ENCODE data around the gene TNF. TPM values are rescaled to one million over a fixed set of nuclear protein-coding genes. Genes with fewer than 3 reads are reported as not detected.

TNF gene
- total and polyA plus RNA-seq, 2 of the 13 experiments (the other 11 are each of a cell fraction or from before 2014, with no cell fraction given): not detected

GRCh38 chr6:31580807-31581433 is 5.6 kb downstream of the TNF start (continued):
- TF ChIP-seq ZNF512 (CRISPR knock-in tag; IDR thresholded peaks at IDR 0.05) (no peak), GLMP (CRISPR knock-in tag; IDR thresholded peaks at IDR 0.05; ENCODE audit: borderline replicate concordance) (no peak), ZNF18 (CRISPR knock-in tag; IDR thresholded peaks at IDR 0.05; ENCODE audit: insufficient replicate concordance) (no peak), SAFB2 (CRISPR knock-in tag; IDR thresholded peaks at IDR 0.05; ENCODE audit: borderline replicate concordance, low read depth) (peak; percentile 74; the same call in 1 of the 2 replicates), REXO4 (CRISPR knock-in tag; IDR thresholded peaks at IDR 0.05; ENCODE audit: borderline replicate concordance) (no peak), TEAD2 (CRISPR knock-in tag; IDR thresholded peaks at IDR 0.05) (peak; percentile 71; the same call in 1 of the 2 replicates), THAP11 (CRISPR knock-in tag; IDR thresholded peaks at IDR 0.05) (peak; percentile 73), ZNF589 (CRISPR knock-in tag; conservative IDR thresholded peaks at IDR 0.05) (0 out of 2 replicates have a peak, but pooled peaks have one; percentile 60), BHLHE40 (IDR thresholded peaks at IDR 0.05; ENCODE audit: low read length) (no peak), ZNF543 (CRISPR knock-in tag; IDR thresholded peaks at IDR 0.05) (peak; percentile 27; the same call in 1 of the 2 replicates), NFATC3 (CRISPR knock-in tag; IDR thresholded peaks at IDR 0.05) (no peak), HINFP (CRISPR knock-in tag; IDR thresholded peaks at IDR 0.05; ENCODE audit: low read depth) (peak; percentile 82), NAIF1 (CRISPR knock-in tag; IDR thresholded peaks at IDR 0.05; ENCODE audit: borderline replicate concordance) (0 out of 2 replicates have a peak, but pooled peaks have one; percentile 39), MBD4 (IDR thresholded peaks at IDR 0.05; ENCODE audit: borderline replicate concordance, low read length) (no peak), MATR3 (CRISPR knock-in tag; IDR thresholded peaks at IDR 0.05) (no peak), SYNCRIP (IDR thresholded peaks at IDR 0.05; ENCODE audit: insufficient read depth, low read depth, low read length) (no peak), CREB1 (IDR thresholded peaks at IDR 0.05) (peak; percentile 41; the same call in 1 of the 2 replicates), CREB1 (CRISPR knock-in tag; IDR thresholded peaks at IDR 0.05) (no peak), ATAD3A (CRISPR knock-in tag; IDR thresholded peaks at IDR 0.05) (no peak), ZNF740 (CRISPR knock-in tag; IDR thresholded peaks at IDR 0.05) (no peak)
